Measurements from ENCODE around the gene HMGB2.

HMGB2 gene

DNA sequence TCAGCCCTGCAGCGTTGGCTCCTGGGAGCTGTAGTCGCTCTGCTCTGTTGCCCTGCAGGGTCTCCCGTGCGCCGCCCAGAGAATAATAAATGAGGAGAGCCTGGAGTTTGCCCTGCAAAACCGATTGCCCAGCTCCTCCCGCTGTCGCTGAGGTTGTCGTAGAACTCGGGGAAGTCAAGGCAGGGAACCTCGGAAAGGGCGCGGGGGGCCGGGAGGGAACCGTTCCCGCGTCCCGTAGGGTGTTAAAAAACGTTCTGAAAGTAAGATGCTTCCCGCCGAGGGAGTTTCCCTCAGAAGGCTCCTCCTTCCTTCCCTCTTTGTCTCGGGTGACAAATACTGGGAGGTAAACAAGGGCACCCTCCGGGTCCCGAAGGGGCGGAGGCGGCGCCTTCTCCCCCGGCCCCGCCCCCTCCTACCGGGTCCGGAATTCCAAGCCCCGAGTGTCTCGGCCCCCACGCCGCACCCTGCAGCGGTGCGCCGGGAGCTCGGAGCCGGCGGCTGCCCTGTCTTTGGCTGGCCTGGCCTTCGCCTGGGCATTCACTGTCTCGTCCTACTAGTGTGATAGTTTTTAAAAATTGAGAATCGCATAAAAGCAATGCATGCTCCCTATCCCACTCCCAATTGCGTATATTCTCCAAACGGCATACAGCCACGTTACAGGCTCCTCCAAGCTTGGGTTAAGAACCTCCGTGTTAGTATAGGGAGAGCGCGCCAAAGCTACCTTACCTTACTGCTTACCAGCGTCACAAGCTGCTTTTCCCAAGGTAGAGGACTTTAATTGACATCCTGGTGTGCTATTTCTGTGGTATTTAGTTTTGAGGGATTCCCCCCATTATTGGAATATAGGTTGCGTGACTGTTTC lies 964 bp upstream of the HMGB2 start:
- DNase-seq (ENCODE audit: low read depth in 2 of 3, low spot score in 1 of 3) = peak; percentile 27 to 52 (median 36)

DNA sequence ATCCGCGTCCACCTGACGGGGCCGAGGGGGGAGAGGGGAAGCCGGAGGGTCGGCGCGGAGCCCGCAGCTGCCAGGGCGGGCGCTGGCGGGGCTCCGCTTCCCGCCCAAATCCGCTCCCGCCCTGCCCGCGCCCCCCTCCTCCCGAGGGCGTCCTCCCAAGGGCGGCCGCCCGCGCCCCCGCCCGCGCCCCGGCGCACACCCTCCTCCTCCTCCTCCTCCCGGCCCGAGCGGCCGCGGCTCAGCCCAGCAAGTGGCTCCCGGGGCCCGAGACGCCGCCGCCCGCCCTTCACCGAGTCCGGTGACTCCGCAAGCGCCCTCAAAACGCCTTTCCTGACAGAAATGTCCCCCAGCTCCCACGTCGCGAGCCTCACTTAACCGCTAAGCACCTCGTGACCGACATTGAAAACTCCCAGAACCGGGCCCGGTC lies 487 bp downstream of the HMGB2 start:
- DNase-seq (ENCODE audit: low read depth in 2 of 3, low spot score in 1 of 3) = peak in 2 of 3 donors; percentile 14 to 42

DNA sequence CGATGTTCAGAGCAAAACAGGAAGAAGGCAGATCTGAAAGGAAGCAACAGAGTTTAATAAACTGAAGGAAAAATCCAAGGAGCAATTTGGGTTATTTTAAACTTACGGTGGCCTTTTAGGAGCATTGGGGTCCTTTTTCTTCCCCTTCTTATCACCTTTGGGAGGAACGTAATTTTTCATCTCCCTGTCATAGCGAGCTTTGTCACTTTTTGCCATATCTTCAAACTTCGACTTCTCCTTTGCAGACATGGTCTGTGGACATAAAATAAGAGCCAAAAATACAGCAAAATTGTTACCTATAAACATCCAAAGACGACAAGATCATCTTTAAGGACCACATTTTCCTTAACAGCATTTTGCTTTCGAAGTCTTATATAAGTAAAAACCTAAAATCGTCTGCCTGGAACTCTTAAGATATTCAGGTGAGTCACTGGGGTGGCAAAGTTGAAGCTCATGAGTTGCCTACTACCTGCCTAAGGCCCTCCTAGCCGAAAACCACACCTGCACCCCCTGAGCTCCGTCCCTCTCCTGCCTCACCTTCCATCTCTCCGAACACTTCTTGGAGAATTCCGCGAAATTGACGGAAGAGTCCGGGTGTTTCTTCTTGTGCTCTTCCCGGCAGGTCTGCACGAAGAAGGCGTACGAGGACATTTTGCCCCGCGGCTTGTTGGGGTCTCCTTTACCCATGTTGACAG lies 1.0 kb downstream of the HMGB2 start:
- DNase-seq (ENCODE audit: low read depth in 2 of 3, low spot score in 1 of 3) = peak in 1 of 3 donors; percentile 2

DNA sequence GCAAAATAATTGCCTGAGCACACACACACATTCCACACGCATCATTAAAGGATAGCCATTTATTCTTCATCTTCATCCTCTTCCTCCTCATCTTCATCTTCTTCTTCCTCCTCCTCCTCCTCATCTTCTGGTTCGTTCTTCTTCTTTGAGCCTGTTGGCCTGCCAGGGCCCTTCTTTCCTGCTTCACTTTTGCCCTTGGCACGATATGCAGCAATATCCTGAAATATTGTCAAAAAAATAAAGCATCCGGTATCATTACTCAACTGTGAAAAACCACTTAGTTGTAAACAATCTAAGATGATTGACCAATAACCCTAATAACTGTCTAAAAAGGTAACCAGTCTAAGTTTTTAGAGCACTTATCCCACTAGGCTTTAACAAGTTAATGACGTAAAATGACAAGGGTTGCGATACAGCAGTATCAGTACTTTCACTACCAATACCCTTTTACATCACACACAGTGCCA lies 2.1 kb downstream of the HMGB2 start:
- DNase-seq (ENCODE audit: low read depth in 2 of 3, low spot score in 1 of 3) = no peak

DNA sequence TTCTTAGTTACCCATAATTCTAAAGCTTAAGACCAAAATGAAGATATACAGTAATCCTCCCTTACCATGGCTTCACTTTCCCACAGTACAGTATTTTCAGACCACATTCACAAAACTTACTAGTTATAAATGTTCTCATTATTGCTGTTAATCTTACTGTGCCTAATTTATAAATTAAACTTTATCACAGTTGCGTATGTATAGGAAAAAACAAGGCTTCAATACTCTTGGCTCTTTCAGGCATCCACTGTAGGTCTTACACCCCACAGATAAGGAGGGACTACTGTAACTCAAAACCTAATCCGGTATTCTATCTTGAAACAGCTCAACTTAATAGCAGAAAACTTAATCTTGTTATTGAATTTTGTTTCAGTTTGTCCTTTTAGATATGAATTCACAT lies 3.6 kb downstream of the HMGB2 start:
- no peak for DNase-seq (ENCODE audit: low read depth in 2 of 3, low spot score in 1 of 3)

DNA sequence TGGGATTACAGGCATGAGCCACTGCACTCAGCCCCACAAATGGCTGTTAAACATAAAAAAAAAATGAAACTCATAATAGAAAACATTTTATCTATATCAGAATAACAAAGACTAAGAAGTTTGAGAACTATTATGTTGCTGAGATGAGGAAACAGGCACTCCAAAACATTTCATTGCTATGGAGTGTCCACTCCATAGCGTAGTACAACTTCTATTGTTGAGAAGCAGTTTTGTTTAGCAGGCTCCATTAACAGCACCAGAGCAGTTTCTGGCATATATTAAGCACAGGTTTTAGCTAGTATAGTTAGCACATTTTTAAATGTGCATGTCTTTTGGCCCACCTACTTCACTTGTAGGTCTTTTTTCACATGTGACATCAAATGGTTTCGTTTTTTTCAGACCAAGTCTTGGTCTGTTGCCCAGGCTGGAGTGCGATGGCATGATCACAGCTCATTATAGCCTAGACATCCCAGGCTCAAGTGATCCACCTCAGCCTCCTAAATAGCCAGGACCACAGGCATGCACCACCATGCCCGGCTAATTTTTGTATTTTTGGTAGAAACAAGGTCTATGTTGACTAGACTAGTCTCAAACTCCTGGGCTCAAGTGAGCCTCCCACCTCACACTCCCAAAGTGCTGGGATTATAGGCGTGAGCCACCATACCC lies 5.8 kb downstream of the HMGB2 start:
- DNase-seq (ENCODE audit: low read depth in 2 of 3, low spot score in 1 of 3) = no peak

DNA sequence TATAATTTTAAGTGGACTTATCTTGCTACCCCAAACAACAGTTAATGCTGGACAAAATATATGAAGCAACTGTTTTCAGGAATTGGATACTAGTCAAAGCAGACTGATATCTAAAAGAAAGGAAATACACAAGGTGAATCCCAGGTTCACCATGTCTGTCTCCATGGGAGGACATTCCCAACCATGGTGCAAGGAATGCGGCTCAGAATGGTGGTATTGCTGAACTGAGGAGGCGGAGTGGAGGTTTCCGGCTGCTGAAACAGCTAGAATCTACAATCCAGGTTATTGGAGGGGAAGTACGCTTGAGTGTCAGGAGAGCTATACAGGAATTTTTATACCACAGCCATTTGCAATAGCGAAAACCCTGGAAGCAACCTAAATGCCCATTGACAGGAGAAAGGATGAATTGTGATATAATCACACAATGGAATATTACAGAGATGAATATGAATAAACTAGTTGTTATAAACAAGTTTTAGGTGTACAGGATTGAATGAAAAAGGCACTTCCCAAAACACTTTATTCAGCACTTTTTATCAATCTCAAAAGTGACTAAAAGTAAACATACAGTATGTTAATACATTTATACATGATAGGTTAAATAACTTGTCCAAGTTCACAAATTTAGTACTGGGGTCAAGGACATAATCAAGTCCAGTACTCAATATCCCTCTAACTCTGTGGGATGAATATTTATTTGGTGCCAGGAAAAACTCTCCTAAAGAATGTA lies 9.0 kb downstream of the HMGB2 start:
- DNase-seq (ENCODE audit: low read depth in 2 of 3, low spot score in 1 of 3) = no peak

DNA sequence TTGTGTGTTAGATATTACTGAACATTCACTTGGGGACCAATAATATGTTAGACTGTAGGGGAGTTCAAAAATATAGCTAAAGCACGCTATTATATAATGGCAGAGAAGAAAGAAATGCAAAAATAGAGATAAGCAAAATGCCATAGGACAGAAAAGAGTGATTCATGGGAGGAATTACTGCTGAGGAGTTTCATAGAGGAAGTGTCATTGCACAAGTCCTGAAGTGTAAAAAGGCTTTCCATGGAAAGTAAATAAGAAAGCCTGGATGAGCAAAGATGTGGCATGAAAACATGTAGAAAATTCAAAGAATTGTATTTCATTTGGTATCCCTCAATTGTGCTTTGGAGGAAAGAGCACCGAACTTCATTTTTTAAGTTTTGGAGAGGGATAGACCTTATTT lies 14.5 kb downstream of the HMGB2 start:
- DNase-seq (ENCODE audit: low read depth in 2 of 3, low spot score in 1 of 3) = no peak

DNA sequence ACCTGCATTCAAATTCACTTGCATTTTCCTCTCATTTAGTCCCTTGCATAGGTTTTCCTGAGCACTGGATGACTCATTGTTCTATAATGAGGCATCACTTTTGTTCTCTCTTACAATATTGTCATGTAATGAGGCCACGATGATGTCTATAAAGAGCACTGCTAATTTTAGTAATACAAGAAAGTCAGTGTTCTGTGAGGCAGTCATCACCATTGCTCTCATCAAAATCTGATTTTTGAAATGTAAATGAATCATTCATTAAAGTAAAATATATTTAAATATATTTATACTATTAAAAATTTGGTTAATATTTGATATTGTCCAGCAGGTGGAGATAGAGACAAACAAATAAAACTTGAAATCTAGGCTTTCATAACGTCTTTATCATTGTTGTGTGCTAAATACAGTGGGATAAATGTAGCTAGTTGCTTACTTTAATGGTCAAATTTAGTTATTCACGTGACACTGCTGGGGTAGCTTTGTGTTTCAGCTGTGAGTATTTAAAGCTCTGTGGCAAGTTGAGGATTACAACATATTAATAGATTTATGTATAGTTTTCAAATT lies 15.4 kb downstream of the HMGB2 start:
- no peak for DNase-seq (ENCODE audit: low read depth in 2 of 3, low spot score in 1 of 3)

DNA sequence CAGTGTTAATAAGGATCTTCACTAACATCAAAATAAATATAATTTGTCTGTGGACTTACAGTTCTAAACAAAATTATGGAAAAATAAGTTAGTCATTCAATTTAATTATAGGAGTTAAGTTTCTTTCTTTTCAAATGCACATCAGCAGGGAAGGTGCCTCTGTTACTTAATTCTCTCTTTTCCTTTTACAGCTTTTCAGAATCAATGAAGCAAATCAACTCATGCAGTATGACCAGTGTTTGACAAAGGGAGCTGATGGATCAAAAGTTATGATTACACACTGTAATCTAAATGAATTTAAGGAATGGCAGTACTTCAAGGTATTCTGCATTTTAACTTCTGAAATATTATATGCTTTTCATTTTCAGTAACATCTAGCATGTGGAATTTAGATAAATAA lies 15.9 kb downstream of the HMGB2 start:
- no peak for DNase-seq (ENCODE audit: low read depth in 2 of 3, low spot score in 1 of 3)

DNA sequence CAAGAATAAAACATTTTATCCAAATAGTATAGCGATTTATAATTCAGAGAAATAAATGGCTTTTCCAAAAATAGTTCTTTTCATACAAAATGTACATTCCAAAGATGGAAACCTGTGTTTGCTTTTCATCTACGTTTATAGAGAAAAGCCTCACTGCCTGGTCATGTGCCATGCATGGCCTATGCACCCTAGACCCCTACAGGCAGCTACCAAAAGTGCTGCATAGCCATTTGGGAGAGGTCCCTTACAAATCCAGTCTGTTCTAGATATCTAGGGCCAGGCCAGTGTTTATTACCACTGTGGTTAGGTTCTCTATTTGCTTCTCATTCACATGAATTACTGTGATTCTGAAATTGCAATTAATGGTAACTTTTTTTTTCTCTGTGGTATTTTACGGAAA lies 17.2 kb downstream of the HMGB2 start:
- no peak for DNase-seq (ENCODE audit: low read depth in 2 of 3, low spot score in 1 of 3)

DNA sequence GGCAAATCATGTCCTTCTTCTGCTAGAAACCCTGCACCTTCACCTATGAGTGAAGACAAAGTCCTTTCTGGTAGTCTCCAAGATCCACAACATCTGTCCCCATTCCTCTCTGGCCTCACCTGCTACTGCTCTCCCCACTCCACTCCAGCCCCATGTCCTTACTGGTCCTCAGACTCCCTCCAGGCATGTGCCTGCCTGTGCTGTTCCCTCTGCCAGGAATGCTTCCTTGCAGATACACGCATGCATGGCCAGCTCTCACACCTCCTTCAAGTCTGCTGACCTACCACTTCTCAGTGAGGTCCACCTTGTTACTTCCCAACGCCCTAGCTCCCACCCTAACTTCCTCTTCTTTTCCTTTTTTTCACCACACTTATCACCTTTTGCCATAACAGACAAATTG lies 18.1 kb downstream of the HMGB2 start:
- DNase-seq (ENCODE audit: low read depth in 2 of 3, low spot score in 1 of 3) = no peak

DNA sequence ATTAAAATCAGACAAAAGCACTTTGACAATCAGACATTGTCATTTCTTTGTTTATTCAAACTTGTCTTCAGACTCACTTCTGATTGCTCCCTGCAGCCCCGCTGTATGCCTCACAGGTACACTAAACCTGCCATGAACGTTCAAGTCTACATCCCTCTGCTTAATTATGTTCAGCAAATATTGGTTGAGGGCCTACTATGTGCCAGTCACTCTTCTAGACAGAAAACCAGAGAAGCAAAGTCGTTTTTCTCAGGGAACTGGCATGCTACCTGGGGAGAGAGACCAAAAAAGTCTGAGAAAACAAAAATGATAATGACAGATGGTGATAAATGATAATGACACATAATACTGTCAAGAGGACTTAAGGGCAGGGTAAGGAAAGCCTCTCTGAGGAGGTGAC lies 19.4 kb downstream of the HMGB2 start:
- DNase-seq (ENCODE audit: low read depth in 2 of 3, low spot score in 1 of 3) = no peak

DNA sequence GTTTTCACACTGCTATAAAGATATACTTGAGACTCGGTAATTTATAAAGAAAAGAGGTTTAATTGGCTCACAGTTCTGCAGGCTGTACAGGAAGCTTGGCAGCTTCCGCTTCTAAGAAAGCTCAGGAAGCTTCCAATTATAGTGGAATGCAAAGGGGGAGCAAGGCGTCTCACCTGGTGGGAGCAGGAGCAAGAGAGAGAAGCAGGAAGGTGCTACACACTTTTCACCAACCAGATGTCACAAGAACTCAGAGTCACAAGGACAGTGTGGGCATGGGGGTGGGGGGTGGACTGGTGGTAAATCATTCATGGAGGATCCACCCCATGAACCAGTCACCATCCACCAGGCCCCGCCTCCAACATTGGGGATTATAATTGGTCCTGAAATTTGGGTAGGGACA lies 22.8 kb downstream of the HMGB2 start:
- DNase-seq (ENCODE audit: low read depth in 2 of 3, low spot score in 1 of 3) = no peak

DNA sequence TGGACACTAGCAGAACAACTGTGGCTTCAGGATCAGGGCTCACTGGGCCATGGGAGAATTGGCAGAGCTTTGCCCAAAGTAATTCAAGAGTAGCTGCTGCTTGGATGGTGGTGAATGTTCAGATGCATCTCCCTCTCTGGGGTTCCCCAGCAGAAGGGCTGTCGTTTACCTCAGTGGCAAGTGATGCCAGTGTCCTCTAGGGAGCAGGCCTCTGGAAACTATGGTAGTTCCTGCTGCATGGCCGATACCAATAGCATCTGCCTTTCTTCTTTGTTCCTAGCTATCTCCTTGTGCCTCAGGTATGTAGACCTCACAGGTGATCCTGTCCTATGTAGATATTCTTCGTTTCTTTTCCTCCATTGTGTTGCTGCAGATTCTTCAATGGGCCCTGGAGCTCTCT lies 26.4 kb downstream of the HMGB2 start:
- DNase-seq (ENCODE audit: low read depth in 2 of 3, low spot score in 1 of 3) = no peak

DNA sequence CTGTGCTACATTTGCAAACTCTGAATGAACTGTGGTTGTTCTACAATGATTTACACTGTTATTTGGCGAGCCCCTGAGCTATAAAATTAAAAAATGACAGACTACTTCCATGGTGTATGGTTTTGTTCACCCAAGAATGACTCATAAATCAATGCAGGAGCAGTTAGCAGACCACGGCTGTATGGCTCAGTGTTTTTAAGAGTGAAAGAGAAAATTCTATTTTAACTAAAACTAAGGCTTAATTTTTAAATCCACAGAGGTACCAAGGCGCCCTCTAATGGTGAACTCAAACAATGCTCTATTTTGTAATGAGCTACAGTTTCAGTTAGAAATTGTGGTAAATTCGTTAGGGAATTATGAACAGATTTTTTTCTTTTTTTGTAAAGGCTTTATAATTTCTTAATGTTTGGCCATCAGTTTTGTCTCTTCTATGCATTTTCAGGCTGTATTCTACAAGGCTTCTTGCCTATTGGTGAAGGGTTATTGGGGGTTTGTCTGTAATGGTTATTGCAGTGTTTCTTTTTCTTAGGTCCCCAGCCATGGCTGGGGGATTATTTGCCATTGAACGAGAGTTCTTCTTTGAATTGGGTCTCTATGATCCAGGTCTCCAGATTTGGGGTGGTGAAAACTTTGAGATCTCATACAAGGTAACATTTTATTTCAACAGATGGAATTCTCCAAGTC lies 32.5 kb downstream of the HMGB2 start:
- peak in 1 of 3 donors; percentile 52 for DNase-seq (ENCODE audit: low read depth in 2 of 3, low spot score in 1 of 3)

DNA sequence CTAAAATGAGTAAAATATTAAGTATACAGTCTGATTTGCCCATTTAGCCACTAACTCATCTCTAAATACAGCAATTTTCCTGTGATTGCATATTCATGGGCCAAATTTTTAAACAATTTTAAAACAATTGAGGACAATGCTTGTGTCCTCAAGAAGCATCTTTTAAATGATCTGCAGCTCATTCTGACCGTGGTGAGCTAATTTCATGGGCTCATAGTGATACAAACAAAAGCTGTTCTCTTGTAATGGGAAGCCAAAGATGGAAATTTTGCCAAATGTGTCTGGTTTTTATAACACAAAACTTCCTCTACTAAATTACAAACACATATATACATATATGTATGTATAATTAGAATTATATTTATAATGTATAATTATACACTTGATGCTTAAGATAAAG lies 39.7 kb downstream of the HMGB2 start:
- DNase-seq (ENCODE audit: low read depth in 2 of 3, low spot score in 1 of 3) = no peak

DNA sequence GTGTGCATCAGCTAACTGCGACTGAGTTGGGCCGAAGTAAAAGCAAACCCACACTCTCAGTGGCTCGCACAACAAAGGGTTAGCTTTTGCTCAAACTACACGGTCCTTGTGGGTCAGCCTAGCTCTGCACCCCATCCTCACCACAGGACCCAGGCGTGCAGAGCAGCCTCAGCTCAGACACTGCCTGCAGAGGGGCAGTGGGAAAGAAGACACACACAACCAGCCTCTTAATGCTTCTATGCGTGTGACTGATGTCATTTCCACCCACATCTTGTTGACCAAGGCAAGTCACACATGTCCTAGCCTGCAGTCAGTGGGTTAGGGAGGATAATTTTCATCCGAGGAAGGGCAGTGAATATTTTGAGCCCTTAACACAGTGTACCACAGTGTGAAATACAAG lies 40.5 kb downstream of the HMGB2 start:
- no peak for DNase-seq (ENCODE audit: low read depth in 2 of 3, low spot score in 1 of 3)

DNA sequence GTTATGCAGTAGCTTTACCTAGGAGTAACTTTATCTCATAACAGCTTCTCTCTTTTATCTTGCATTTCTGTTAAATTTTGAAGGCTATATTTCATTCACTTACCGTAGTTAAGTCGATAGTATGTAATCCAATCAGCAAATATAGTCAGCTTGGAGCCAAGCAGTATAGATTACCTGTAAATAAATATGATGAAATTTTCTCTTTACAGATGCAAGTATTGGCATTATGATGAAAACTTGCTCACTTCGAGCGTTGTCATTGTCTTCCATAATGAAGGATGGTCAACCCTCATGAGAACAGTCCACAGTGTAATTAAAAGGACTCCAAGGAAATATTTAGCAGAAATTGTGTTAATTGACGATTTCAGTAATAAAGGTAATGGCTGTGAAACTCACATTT lies 42.3 kb downstream of the HMGB2 start:
- no peak for DNase-seq (ENCODE audit: low read depth in 2 of 3, low spot score in 1 of 3)

DNA sequence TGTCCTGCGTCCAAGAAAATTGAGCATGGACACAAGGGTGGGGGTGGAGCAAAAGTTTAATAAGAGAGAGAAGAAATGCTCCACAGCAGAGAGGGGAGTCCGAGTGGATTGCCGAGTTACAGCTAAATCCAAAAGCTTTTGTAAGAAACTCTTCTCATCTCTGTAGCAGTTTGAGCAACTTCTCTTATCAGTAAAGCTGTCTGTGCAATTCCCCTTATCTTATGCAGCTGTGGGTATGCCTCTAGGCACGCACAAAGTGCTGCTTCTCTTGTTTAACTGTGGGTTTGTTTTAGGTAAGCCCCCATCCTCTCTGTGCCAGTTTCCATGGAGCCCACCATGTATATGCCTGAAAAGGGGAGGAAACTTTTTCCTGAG lies 44.8 kb downstream of the HMGB2 start:
- no peak for DNase-seq (ENCODE audit: low read depth in 2 of 3, low spot score in 1 of 3)

Measured in stimulated activated CD4-positive, alpha-beta T cell treated with anti-CD3 and anti-CD28 coated beads, Interleukin-12 subunit alpha, Interleukin-12 subunit beta, amount 100 ng/mL, for 48 hours (primary cell).